ENCODE data around the gene UTP11. TPM values are rescaled to one million over a fixed set of nuclear protein-coding genes. Genes with fewer than 3 reads are reported as not detected.
"Not testable (repeated sequence)": the region's sequence is repeated elsewhere in the genome, so short reads cannot be mapped to it uniquely, and the experiment has no call there.

UTP11 gene
- total RNA-seq, 2 experiments from 2014 or later: 83.6 to 84.0 TPM

DNA sequence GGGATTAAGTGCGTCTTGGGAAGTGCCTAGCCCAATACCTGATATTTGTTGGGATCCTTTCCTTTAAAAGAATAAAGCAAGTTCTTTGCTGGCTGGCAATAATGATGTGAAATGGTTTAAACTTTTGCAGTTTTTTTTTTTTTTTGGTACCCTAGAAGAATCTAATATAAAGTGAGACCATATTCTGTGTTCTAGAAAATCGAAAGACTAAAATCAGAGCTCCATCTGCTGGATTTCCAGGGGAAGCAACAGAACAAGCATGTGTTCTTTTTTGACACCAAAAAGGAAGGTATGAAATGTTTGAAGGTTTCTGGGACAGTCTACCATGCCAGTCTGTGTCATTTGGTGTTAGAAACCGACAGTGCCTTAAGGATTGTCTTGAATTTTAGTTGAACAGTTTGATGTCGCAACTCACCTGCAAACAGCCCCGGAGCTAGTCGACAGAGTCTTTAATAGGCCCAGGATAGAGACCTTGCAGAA lies 6.4 kb downstream of the UTP11 start:
- CTCF ChIA-PET: interaction anchor here (0.7 to 1.8 kb wide), 4 partner anchors 10 to 515 kb away, joined by 3 to 7 read pairs (median 4); no protein-coding TSS in a partner anchor
- POLR2A ChIA-PET: interaction anchor here (0.6 kb wide), 1 partner anchor 13 kb away, joined by 5 read pairs; no protein-coding TSS in a partner anchor

DNA sequence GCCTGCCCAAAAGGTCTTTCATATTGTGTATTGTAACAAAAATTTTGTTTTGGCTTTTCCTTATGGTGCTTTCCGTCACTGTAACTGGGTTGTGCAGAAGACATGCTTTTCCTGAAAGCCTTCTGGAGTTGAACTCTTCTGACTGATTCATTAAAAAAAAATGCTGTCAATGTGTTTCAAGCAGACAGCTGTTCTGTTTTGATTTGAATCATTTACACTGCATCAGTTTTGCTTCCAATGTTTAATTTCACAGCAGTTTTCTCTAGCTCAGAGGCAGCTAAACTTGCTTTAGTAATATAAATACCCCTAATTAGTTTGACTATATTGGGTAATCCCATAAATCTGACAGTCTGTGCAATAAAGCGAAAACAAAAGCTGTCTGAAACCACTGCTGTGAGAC lies 7.9 kb downstream of the UTP11 start:
- CTCF ChIA-PET: interaction anchor here (0.9 kb wide), 1 partner anchor 31 kb away, joined by 3 read pairs; no protein-coding TSS in a partner anchor
- POLR2A ChIA-PET: interaction anchor here (0.9 kb wide), 1 partner anchor 10 kb away, joined by 5 read pairs; no protein-coding TSS in a partner anchor

DNA sequence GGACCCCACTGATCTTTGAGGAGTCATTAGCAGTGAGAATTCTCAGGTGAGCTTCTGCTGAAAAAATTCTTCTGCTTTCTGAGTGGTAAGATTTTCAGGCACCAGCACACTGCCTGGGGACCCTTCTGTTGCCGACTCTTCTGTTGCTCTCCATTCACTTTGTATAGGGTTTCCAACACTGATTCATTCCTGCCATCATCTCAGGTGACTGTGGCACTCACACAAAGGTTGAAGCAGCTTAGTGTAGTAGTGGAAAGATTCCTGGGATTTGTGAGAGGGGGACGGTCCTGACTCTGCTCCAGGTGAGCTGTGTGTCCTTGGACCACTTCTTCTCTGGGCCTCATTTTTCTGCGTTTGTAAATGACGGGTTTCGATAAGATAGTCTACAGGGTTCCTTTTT lies 9.4 kb downstream of the UTP11 start:
- POLR2A ChIA-PET: no interaction called here
- CTCF ChIA-PET: interaction anchor here (0.8 to 1.1 kb wide), 2 partner anchors 9 to 31 kb away, joined by 3 to 4 read pairs; partner anchors contain the start of gene UTP11

DNA sequence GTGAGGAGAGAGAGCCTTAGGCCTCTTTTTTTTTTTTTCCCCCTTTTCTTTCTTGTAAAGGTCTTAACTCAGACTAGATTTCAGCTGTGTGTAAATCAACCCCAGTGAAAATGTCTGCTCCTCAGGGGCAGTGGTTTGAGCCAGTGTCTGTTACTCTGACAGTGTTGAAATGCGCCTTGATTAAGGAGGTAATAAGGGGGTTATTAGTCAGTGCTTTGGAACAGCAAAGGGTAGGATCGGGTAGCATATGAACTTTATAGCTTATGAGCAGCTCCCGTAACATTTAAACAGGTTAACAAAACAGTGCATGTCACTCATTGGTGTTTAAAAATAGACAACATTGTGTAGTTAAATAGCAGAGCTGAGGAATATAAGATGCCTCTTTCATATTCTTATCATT lies 10.3 kb downstream of the UTP11 start:
- POLR2A ChIA-PET: no interaction called here
- CTCF ChIA-PET: interaction anchor here (0.8 kb wide), 1 partner anchor 32 kb away, joined by 4 read pairs; no protein-coding TSS in a partner anchor

DNA sequence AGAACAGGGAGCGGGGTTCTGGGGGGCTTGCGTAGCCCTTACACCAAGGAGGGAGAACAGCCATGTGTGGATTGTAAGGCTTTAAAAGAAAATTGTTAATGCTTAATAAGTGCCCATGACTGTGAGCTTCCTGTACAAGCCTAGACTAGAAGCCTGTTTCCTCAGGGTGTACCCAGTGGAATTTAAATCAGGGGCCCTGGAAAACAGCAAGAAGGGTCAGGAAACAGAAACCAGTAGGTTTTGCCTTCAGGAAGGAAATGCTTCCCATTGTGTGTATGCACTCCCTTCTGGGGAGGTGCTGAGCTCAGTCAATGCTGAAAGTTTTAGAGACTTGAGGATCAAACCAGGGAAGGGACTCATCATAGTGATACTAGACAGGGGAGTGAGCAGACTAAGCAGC lies 12.7 kb downstream of the UTP11 start:
- POLR2A ChIA-PET: interaction anchor here (0.5 to 0.6 kb wide), 2 partner anchors 93 to 523 kb away, joined by 6 to 13 read pairs; no protein-coding TSS in a partner anchor
- CTCF ChIA-PET: interaction anchor here (0.6 to 4.9 kb wide), 3 partner anchors 12 to 93 kb away, joined by 3 to 27 read pairs (median 19); partner anchors contain the start of gene UTP11

DNA sequence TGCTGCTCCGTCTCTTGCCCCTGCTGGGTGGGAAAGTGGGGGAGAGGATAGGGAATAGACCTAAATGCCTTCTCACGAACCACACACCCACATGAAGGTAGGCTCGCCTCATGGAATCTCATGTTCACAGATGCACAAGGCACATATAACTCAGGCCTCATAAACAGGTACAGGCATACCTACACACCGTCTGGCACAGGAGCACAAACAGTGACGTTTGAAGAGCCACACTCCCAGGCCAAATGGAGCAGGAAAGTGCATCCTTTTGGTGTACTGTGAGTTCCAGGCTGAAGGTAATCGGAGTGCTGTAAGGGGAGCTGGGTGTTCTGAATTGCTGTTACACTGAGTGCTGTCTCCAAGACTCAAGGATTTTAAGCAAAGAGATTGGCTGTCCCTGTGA lies 13.1 kb downstream of the UTP11 start:
- CTCF ChIA-PET: interaction anchor here (4.9 kb wide), 2 partner anchors 12 to 46 kb away, joined by 19 to 27 read pairs; partner anchors contain the start of gene UTP11
- POLR2A ChIA-PET: interaction anchor here (0.6 to 1.0 kb wide), 2 partner anchors 12 to 93 kb away, joined by 4 to 13 read pairs; no protein-coding TSS in a partner anchor

DNA sequence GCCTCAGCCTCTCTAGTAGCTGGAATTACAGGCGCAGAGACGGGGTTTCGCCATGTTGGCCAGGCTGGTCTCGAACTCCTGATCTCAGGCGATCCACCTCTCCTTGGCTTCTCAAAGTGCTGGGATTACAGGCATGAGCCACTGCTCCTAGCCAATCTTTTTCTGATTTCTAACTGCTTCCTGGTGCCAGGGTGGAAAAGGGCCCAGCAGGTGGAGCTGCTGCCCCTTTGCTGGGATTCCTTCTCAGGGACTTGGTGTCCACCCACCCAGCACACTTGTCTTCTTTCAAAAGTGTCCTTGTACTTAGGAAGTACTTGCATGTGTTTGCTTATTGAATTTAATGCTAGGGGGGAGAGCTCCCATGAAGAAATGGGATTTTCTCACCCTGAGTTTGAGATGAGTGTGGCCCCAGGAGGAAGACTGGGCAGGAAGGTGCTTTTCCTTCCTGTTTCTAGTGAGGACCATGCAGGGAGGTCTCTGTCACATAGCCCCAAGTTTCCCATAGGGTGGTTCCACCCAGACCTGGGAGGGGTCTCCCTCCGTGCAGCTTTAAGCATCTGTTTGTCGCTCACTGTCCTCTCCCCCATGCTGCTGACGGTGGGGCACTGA lies 14.2 kb downstream of the UTP11 start:
- CTCF ChIA-PET: interaction anchor here (0.7 to 4.9 kb wide), 10 partner anchors 10 to 186 kb away, joined by 3 to 27 read pairs (median 3); partner anchors contain the start of gene UTP11
- POLR2A ChIA-PET: interaction anchor here (0.6 to 1.5 kb wide), 4 partner anchors 13 to 45 kb away, joined by 3 to 5 read pairs (median 4); partner anchors contain the start of gene SF3A3

DNA sequence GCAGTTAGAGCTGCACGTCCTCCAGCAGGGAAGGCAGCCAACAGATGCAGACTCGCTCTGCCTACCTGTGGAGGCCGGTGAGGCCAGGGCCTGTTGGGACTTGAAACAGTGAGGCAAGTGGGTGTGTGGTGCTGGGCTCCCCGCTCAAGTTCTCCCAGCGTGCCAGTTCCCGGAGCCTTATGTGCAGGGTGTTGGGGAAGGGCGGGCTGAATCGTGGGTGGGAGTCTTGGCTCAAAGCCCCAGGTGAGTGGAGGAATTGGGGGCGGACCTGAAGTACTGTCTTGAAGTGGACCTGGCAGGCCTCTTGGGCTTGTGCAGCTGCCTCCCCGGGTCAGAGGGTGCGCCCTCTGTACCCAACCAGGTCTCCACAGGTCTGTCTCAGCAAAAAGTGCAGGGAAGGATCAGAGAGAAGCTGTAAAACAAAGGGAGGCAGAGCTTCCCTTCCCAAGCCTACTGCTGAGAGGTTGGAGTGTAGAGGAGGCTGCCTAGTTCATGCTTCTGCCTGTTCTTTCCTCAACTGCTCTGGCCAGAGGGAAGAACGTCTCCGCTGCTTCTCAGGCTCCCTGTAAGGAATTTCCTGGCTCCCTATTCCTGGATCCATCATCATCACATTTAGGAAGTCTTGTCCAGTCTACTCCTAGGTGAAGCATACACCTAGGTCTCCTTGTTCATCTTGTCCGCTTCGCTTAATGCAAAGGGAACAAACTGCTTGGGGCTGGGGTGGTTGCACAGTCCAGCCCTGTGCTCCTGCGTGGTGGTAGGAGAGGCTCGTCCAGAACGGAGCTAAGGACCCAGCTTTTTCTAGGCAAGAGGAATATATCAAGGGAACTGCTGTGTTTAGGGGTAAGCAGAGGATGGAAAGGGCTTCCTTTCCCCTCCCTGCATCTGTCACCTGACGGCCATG lies 14.9 kb downstream of the UTP11 start:
- ChIA-PET CTCF (interaction anchor here (0.6 to 4.9 kb wide), 15 partner anchors 10 to 230 kb away, joined by 3 to 27 read pairs (median 3); partner anchors contain the start of genes SF3A3 and UTP11), POLR2A (interaction anchor here (0.6 to 1.6 kb wide), 5 partner anchors 16 to 826 kb away, joined by 4 to 5 read pairs (median 5); partner anchors contain the start of genes SF3A3 and UTP11)

DNA sequence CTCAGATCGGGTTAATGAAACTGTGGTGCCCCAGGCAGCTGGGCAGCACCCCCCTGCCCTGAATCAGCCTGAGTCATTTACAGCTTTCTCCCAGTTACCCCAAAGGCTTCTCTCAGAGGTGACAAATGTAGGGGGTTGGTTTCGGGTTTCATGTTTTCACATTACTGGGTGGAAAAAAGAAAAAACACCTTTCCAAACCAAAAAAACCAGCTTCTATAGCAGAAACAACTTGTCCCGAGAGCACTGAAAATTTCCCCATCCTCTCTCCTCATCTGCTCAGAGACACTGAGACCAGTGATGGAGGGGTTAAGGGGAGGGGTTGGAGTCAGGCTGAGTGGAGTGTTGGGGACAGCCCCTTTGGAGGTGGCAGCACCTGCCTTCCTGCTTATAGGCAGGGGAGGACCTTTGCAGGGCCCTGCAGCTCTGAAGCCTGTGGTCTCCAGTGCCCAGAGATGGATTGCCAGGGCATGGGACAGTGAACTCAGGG lies 15.6 kb downstream of the UTP11 start:
- ChIA-PET CTCF (interaction anchor here (0.6 to 4.9 kb wide), 9 partner anchors 12 to 231 kb away, joined by 3 to 27 read pairs (median 4); partner anchors contain the start of genes SF3A3 and UTP11), POLR2A (interaction anchor here (0.6 to 1.6 kb wide), 5 partner anchors 16 to 825 kb away, joined by 4 to 5 read pairs (median 5); partner anchors contain the start of genes SF3A3 and UTP11)

DNA sequence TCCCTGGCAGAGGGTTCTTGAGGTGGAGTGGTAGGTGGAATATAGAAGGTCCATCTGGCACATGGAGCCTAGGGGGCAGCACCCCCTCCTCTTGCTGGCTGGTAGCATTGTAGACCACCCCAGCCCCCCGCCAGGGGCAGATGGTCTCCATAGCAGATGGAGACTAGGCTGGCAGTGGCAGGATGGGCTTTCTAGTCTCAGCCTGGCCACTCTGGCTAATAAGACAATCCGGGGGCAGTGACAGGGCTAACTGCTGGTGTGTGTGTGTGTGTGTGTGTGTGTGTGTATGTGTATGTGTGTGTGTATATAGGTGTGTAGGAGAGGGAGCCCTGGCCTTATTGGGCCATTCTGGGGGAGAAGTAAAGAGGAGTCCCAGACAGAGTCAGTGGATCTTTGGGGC lies 16.1 kb downstream of the UTP11 start:
- POLR2A ChIA-PET: interaction anchor here (1.1 to 1.6 kb wide), 2 partner anchors 17 to 19 kb away, joined by 5 read pairs; partner anchors contain the start of gene UTP11
- CTCF ChIA-PET: interaction anchor here (1.1 to 4.9 kb wide), 6 partner anchors 11 to 42 kb away, joined by 3 to 27 read pairs (median 10); partner anchors contain the start of genes SF3A3 and UTP11

DNA sequence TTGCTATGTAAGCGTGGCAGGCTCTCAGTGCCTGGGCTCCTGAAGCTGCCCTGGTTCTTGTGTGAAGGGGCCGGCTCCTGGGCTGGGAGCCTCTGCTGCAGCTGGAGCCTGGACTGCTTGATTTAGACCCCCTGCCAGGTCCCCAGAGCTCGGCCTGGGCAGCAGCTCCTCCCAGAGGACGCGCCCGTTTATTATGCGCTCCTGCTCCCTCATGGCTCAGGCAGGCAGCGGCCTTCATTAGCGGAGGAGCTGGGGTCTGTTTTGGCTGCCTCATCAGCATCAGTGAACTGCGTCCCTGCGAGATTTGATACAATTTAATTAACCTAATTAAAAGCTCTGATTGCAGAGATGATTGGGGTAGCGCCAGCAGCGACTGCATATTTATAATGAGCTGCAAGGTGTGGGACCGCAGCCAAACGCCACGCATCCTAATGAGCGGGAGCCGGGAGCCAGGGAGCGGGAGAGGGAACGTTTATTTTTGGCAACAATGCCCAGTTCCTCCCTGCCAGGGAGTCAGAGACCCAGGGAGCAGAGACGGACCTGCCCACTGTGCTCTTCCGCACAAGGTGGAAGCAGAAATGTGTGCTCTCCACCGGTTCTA lies 16.6 kb downstream of the UTP11 start:
- ChIA-PET POLR2A (interaction anchor here (1.2 to 1.8 kb wide), 3 partner anchors 18 to 824 kb away, joined by 4 to 8 read pairs (median 4); partner anchors contain the start of gene POU3F1), CTCF (interaction anchor here (1.4 to 4.9 kb wide), 3 partner anchors 16 to 39 kb away, joined by 3 to 19 read pairs (median 10); partner anchors contain the start of genes SF3A3 and UTP11)

DNA sequence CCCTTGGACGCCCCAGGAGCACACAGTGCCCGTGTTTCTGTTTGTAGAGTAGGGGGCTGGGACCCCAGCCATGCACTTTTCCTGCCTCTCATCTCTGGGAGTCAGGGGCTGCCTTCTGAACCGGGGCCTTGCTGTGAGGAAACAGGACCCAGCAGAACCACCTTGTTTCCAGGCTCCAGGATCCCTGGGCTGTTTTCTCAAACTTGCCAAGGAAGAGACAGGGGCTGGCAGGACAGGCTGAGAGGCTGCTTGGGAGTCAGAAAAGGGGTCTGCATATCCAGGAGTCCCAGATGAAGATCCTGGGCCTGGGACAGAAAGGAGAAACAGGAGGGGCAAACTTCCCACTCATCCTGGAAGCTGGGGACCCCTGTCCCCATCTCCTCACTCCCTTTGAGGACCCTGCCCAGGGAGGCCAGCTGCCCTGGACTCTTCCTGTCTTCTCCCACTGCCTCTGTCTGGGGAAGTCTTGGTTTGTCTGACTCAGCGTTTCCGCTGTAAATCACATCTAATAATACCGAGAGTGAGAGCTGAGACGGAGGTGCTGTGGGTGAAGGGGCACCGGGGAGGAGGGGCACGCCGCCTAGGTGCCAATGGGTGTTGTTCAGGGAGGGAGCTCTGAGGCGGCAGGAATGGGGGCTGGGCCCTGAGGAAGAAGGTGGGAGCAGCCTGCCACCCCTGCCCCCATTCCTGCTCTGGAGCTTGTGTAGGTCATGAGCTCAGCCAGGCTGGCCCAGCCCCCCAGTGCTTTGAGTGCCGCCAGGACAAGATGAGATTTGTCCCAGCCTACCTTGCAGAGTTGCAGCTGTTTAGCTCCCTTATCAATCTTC lies 17.4 kb downstream of the UTP11 start:
- POLR2A ChIA-PET: interaction anchor here (0.6 to 1.8 kb wide), 8 partner anchors 9 to 823 kb away, joined by 3 to 8 read pairs (median 4); partner anchors contain the start of gene POU3F1

DNA sequence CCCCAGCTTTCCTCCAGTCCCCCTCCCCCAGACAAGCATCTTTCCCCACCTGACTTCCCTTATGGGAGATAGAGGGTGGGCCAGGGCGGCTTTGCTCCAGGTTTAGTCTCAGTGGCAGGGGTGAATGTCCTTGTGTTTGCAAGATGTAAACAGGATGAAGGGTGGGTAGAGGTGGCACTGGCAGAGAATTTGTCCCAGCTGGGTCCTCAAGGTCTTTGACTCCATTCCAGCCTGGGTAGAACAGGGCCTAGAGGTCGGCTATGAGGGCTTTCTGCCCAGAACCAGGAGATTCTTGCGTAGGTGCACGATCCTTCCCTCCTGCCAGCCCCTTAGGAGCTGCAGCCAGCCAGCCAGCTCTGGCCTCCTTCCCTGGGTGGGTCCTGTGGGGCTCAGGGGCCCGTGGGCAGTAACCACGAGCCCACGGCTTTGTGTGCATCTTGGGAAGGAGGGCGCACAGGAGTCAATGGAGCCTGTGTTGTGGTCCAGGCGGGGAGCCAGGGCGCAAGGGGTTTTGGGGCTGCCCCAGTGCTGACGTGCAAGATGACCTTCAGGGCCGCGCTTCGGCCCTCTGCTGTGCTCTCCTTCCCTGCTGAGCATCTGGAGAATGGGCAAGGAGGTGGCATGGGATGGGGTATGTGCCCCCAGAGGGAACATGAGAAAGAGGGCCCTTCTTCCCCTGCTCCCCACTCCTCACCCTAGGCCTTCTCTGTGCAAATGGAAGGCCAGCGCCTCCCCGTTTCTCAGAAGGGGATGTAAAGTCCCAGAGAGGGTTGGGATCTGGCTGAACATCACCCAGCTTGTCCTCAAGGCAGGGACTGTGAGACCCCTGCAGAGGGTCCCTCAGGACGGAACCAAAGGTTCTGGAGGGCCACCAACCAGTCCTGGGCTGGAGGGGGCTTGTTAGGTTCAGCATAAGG lies 18.3 kb downstream of the UTP11 start:
- ChIA-PET CTCF (interaction anchor here (0.7 to 1.4 kb wide), 5 partner anchors 8 to 804 kb away, joined by 3 to 4 read pairs (median 3); partner anchors contain the start of gene POU3F1), POLR2A (interaction anchor here (0.6 to 1.8 kb wide), 8 partner anchors 8 to 822 kb away, joined by 3 to 8 read pairs (median 4); partner anchors contain the start of gene POU3F1)

More for the DNA sequence above, 17.4 kb downstream of the UTP11 start:
- CTCF ChIA-PET: interaction anchor here (0.7 to 2.3 kb wide), 7 partner anchors 9 to 805 kb away, joined by 3 to 10 read pairs (median 3); partner anchors contain the start of genes POU3F1 and SF3A3

DNA sequence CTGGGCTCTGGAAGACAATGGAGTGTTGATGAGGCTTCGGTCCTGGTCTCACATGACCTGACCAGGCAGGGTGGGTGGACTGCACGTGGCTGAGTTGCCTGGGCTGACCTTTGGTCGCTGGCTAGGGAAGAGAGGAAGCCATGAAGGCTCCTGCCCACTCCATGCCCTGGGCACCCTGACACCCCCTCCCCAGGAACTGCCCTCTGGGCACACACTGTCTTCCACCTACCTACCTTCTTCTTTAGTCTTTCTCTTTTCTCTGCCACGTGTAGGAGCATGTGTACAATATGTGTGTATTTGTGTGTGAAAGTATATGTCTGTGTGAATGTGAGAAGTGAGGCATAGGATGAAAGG lies 19.0 kb downstream of the UTP11 start:
- ChIA-PET CTCF (no interaction called here), POLR2A (no interaction called here)

DNA sequence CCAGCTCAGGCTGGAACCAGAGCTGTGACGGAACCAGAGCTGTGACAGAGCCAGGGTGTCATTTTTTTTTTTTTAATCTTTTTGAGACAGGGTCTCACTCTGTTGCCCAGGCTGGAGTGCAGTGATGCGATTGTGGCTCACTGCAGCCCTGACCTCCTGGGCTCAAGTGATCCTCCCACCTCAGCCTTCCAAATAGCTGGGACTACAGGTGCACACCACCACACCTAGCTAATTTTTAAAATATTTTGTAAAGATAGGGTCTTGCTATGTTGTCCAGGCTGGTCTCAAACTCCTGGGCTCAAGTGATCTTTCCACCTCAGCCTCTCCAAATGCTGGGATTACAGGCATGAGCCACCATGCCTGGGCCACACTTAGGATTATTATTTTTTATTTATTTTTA lies 20.5 kb downstream of the UTP11 start:
- POLR2A ChIA-PET: interaction anchor here (0.6 kb wide), 1 partner anchor 11 kb away, joined by 9 read pairs; no protein-coding TSS in a partner anchor
- CTCF ChIA-PET: not testable (repeated sequence)

DNA sequence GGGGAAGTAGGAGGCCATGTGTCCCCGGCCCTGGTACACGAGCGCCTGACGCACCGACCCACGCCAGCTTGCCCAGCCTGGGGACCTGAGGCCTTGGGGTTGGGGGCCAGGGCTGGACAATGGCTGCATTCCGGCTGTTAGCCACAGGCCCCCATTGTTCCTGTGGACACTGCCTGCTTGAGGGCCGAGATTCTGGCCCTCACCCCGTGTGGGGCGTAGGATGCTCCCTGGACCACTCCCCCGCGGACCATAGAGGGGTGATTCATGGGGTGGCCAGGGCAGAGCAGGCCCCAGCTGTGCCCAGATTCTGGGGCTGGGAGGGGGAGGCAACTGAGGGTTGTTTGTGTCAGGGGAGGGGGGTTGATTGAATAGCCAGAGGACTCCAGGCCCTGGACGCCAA lies 22.3 kb downstream of the UTP11 start:
- ChIA-PET CTCF (no interaction called here), POLR2A (no interaction called here)

All from activated CD8-positive, alpha-beta memory T cell treated with anti-CD3 and anti-CD28 coated beads for 36 hours (primary cell).